ENCODE data around the gene GP2.

The GP2 gene

GRCh38 chr16:20306401-20306800 is 20.9 kb downstream of the GP2 start:
- DNase-seq (ENCODE audit: low read depth), result no peak

GRCh38 chr16:20303012-20303411 is 24.3 kb downstream of the GP2 start:
- no peak for DNase-seq (ENCODE audit: low read depth)

- DNase-seq (ENCODE audit: low read depth), result no peak
These were observed 24.9 kb downstream of the GP2 start for GRCh38 chr16:20302389-20302788.

- no peak for DNase-seq (ENCODE audit: low read depth)
These were observed 25.5 kb downstream of the GP2 start for GRCh38 chr16:20301840-20302239.

GRCh38 chr16:20300312-20301097 is 26.8 kb downstream of the GP2 start:
- DNase-seq (ENCODE audit: low read depth), result peak; percentile 4

- DNase-seq (ENCODE audit: low read depth), result no peak
These were observed 28.9 kb downstream of the GP2 start for GRCh38 chr16:20298452-20298851.

- DNase-seq (ENCODE audit: low read depth), result no peak
These were observed 35.8 kb downstream of the GP2 start for GRCh38 chr16:20291208-20292206.

GRCh38 chr16:20289571-20289970 is 37.7 kb downstream of the GP2 start:
- no peak for DNase-seq (ENCODE audit: low read depth)

- no peak for DNase-seq (ENCODE audit: low read depth)
These were observed 41.3 kb downstream of the GP2 start for GRCh38 chr16:20285993-20286499.

- DNase-seq (ENCODE audit: low read depth), result no peak
These were observed 47.1 kb downstream of the GP2 start for GRCh38 chr16:20280259-20280658.

- no peak for DNase-seq (ENCODE audit: low read depth)
These were observed 55.4 kb downstream of the GP2 start for GRCh38 chr16:20271893-20272292.

GRCh38 chr16:20268409-20268808 is 58.9 kb downstream of the GP2 start:
- DNase-seq (ENCODE audit: low read depth), result no peak

- no peak for DNase-seq (ENCODE audit: low read depth)
These were observed 62.3 kb downstream of the GP2 start for GRCh38 chr16:20265019-20265418.

- DNase-seq (ENCODE audit: low read depth), result no peak
These were observed 64.0 kb downstream of the GP2 start for GRCh38 chr16:20263138-20263855.

- DNase-seq (ENCODE audit: low read depth), result no peak
These were observed 65.1 kb downstream of the GP2 start for GRCh38 chr16:20262248-20262647.

GRCh38 chr16:20260215-20261009 is 66.9 kb downstream of the GP2 start:
- DNase-seq (ENCODE audit: low read depth), result no peak

Data from non-pigmented ciliary epithelial cell (primary cell).